Middle frontal gyrus (tissue), 1 donor: Measurements from ENCODE around the gene LEMD1.
A peak's percentile ranks its signal among the peaks of the same experiment; 100 is the strongest.

Experiments
- DNase-seq: peaks from one replicate; pipeline ENCODE4 v3.0.0-alpha.2; 2015; ENCODE audit warnings: low spot score; ENCODE audit errors: extremely low spot score

The LEMD1 gene

DNA sequence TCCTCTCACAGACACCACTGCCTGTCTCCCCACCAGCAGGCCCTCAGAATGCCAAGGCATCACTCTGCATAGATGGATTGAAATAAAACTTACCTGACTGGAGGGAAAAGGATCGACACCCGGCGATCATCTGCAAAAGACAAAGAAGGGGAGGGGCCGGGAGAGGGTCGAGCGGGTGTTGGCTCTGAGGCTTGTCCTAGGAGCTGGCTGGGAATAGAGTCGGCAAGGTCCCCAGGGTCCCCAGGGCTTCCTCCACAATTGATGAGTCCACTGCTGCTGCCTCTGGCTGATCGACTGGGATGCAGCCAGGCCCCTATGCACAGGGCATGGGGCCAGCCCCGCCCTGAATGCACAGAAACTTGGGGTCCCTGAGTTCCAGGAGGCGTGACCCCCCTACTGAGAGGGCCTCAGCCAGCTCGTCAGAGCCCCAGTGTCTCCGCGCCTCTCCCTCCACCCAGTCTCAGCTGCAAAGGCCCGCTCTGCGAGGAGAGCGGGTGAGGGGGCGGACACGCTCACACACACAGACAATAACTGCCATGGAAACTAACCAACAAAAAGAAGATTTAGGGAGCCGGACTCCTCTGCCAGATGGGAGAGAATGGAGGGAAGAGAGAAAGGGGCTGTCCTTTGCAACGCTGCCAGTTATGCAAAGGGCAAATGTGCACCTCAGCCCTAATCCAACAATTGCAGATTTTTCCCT is 65.3 kb downstream of the LEMD1 start, which contains the start of gene KLHDC8A:
TSS of gene KLHDC8A (minus strand) at position 483 of the 700 bp plus-strand sequence. CDS start 13,318 bp downstream, outside the sequence.
- DNase-seq, result no peak

DNA sequence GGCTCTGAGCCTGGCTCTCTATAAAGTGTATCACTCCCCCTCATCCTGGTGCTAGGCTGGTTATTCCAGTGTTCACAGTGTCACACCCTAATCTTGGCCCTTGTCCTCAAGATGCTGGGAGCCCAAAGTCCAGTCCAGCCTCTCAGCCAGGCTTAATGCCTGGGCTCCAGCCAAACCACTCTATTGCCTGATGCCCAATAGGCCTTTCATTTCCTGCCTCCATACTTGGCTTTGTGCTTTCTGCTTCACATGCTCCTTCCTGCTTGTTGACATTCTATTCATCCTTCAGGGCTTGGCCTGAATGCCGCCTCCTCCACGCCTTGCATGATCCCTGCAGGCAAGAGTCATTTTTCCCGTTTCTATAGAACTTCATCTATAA is 66.8 kb downstream of the LEMD1 start:
- DNase-seq, result no peak

DNA sequence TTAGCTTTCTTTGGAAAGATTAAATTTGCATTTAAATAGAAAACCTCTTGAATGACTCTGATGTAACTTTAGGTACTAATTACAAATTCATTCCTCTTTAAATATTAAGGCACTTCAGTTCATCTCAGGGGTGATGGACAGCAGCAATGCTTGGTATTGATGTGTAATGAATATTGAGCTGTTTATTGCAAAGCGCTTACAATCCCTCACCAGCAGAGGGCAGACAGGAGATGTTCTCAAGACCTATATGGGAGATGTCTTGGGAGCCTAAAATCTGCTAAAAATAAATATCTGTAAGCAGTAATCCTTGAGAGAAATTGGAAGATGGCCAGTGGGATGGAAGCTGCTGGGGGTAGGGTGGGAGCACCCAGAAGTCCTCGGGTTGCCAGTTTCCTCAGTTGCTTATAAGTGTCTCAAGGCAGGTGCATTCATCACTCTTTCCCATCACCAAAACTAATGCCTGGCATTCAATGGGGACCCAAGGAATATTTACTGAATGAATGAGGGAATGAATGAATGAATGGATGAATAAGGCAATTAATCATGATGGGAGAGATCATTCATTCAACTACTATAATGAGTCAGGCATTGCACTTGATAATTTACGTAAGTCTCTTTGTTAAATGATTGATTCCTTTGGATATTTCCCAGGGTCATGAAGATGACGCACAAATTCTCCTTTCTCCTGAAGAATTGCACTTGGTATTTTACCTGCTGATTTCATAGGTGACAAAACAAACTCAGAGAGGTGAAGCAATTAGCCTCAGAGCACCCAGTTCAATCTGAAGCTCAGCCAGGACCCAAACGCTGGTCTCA is 67.4 kb downstream of the LEMD1 start:
- peak; percentile 63 for DNase-seq

DNA sequence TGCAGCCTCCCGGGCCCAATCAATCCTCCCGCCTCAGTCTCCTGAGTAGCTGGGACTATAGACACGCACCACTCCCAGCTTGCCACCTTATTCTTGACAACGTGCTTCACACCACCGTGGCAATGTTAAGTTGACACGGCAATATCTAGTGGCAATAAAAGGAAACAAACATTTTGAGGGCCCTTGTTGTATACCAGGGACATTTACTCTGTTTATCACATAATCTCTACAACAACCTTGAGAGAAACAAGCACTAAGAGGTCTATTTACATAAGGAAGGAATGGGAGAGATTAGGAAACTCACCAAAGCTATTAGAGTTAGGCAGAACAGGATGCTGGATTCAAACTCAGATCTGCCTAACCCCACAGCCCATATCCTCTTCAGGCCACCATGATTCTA is 68.2 kb downstream of the LEMD1 start:
- no peak for DNase-seq

DNA sequence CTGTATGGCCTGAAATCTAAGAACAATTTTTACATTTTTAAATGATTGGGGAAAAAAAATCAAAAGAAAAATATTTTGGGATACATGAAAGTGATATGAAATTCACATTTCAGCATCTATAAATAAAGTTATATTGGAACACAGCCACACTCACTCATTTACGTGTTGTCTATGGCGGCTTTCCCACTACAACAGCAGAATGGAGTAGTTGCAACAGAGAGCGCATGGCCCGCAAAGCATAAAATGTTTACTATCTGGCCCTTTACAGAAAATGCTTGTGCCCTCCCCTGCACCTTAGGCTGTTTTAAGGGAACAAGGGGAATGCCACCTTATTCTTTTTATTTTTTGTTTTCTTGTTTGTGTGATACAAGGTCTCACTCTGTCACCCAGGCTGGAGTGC is 68.7 kb downstream of the LEMD1 start:
- no peak for DNase-seq

DNA sequence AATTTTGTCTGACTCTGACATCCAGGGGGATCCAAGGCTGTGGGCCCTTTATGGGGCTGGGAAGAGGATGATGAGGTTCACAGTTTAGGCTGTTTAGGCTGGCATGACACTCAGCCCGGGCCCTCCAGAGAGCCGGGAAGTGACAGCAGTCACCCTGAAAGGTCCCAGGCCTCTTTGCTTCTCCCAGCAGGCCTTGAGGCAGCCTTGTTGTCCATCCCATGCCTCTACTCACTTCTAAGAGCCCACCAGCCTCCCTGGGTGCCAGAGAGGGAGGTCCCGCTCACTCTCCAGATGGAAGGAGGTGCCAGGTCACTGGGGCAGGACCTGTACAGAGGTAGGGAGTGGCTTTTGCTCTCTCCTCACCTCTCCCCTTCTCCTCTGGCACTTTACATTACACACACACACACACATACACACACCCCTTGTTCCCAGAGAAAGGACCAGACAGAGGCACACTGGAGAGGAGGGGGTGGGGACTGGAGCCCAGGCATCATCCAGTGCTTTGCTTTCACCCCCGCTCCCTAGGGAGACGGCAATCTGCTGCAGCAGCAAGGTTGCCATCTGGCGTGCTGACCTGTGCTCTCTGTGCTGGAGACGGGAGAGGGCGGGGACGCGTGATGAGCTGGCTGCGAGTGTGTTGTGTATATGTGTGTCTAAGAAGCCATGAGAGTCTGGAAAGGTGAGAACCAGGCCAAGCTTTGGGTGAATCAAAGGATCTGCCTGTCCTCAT is 69.7 kb downstream of the LEMD1 start:
- DNase-seq, result no peak

DNA sequence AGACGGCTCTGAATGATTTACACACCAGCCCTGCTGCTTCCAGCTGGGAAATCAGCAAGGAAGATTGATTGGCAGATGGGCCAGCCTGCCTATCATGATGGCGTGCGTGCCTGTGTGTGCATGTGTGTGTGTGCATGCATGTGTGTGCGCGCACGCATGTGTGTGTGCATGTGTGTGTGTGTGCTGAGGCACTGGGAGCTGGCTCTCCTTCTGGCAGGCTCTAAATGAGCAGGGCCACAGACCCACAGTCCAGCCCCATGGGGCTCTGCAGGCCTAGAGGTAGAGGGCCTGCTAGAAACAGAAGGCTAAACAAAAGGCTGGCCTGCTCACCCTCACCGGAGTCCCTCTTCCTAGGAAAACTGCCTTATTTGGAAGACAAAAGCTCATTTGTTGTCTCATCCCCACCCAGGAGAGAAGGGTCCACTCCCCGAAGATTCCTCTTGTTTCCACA is 71.1 kb downstream of the LEMD1 start:
- DNase-seq, result no peak

DNA sequence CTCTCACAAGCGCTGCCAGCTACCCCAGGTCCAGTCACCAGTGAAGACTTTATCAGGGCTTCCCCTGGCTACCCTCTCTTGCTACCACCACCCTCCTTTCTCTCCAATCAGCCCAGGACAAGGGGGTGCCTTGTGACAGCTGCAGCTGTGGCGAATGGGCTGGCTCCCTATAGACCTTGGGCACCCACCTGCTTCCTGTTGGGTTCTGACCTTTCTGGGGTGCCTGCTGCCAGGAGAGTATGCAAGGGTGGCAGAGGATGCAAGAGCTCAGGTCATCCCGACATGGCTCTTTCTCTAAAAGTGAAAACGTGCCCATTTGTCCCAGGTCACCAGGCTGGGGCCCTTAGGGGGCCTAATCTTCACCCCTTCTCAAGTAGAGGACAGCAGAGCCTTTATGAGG is 71.7 kb downstream of the LEMD1 start:
- DNase-seq, result no peak

DNA sequence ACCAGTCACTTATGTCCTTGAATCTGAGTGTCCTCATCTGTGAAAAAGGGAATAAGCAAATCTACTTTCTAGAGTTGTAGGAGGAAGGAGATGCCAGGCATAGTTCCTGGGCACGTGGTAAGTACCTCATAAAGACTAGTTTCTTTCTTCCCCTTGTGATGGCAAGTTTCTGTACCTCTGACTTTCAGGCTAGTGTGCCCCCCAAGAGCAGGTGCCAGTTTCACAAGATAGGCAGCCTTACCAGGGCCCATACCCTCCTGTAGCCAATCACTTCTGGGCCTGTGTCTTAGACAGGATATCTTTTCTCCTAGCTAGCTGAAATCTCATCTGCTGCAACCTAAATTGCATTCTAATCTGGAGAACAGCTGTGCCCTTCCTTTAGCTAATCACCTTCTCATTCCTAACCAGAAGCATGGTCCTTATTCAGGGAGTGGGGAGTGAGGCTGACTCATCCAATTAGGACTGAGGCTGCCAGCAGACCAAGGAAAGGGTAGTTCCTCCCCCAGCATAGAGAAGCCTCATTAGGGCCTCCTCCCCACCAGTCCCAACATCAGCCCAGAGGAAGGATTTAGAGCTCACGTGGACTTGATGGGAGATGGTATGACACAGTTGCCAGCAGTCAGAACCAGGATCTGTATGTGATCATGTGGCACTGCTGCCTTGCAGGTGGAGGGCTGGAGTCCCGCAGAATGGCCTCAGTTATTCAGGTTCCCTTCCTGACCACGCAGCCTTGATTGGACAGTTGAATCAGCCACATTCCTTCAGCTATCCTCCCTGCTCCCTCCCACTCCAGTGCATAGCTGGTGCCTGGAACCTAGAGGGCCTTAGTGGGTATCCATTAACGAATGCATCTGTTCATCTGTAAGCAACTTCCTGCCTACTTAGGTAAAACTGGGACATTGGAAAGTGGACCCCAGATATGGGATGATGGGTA is 73.0 kb downstream of the LEMD1 start:
- DNase-seq, result no peak

DNA sequence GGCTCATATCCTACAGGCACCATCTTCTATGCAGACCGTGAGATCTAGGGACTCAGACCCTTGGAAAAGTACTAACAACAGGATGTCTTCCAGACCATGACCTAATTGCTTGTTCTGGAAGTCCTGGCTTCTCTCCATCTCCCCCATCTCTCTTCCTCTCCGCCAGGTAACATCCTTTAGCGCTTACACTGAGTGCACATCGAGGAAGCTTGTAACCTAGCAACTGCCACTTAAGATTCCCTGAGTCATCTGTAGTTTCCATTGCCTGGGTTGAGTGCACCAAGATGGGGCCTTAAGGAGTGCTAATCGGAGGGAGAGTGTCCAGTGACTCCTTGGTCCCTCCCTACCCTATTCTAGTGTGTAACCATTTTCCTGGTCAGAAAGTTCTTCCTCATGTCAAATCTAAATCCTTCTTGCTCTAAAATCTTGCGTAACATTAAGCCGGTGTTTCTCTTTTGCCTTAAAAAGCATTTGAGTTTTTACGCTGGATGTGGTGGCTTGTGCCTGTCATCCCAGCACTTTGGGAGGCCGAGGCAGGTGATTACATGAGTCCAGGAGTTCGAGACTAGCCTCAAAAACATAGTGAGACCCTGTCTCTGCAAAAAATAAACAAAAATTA is 74.8 kb downstream of the LEMD1 start:
- DNase-seq, result no peak

DNA sequence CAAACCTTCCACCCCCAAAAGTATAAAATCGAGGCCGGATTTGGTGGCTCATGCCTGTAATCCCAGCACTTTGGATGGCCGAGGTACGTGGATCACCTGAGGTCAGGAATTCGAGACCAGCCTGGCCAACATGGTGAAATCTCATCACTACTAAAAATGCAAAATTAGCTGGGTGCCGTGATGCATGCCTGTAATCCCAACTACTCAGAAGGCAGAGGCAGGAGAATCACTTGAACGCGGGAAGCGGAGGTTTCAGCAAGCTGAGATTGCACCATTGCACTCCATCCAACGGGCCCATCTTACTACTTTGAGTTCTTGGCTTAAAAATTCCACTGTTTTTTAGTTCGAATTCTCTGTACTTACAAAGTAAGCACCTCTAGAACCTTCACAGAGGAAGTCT is 76.1 kb downstream of the LEMD1 start:
- DNase-seq, result no peak

DNA sequence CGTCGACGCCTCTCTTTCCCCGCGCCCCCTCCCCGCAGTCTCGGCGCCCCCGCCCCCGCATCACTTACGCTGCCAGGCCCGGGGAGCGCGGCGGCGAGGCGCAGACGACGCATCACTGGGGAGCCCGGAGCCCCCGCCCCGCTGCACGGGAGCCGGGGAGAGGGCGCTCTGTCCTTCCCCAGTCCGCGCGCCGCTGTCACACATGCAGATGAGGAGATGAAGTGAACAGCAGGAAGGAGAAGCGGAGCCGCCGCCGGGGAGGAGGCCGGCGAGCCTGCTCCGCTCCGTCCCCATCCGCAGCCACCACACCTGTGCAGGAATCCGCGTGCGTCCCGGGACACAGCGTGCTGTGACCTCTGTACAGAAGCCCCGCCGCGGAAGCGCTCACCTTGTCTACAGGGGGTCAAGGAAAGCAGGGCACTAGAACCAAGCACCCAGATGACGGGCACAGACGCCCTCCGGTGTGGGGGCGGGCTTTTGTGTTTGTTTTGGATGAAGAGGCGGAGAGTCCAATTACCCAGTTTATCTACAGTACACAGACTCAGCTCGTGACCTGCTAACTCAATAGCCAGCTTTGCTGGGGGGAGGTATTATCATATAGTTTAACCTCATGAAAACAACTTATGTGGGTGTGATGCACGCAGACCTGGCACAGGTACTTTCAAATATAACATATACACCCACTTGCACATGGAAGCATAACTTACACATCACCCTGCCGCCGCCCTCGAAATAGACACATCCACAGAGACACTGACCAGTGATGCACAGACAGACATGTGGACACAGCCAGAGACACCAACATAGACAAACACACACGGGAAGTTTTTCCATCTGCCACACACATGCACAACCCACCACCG is 77.6 kb downstream of the LEMD1 start:
- no peak for DNase-seq

DNA sequence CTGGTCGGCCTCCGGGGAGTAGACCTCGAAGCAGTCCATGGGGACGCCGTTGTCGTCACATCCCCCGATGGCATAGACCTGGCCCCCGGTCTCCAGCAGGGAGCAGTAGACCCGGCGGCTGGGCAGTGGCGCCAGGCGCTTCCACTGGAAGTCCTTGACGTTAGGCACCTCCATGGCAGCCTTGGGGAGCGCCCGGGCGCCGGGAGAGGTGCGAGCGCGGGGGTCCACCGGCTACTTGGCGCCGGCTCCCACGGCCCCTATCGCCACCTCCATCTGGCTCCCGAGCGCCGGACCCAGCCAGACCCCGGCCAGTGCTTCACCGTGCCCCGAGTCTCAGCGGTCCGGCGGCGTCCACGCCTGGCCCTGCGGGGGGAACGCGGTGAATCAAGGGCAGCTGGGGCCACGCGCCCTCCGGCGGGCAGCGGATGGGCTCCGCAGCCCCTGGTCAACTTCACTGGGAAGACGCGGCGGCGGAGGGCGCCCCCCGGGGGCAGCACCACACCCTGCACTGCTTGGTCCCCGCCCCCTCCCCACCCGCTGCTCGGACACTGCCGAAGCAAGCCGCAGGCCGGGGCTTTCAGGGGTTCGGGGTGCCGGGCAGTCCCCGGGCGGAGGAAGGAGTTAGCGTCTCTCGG is 78.3 kb downstream of the LEMD1 start:
- no peak for DNase-seq

DNA sequence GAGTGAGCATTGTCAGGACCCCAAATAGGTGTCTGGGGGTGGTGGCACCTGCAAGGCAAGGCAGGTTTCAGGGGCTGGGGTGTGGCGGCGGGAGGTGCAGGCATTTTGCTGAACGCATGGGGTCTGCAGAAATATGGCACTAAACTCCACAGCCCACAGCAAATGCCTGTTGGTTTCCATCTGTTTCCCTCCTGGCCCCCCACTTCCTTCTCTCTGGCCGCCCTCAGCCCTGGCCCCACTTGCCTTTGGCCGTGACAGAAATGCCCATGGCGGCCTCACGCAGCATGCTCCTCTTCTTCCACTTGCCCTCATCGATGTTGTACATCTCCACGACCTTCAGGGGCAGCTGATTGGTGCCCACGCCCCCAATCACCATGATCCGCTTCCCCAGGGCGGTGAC is 78.9 kb downstream of the LEMD1 start:
- no peak for DNase-seq

DNA sequence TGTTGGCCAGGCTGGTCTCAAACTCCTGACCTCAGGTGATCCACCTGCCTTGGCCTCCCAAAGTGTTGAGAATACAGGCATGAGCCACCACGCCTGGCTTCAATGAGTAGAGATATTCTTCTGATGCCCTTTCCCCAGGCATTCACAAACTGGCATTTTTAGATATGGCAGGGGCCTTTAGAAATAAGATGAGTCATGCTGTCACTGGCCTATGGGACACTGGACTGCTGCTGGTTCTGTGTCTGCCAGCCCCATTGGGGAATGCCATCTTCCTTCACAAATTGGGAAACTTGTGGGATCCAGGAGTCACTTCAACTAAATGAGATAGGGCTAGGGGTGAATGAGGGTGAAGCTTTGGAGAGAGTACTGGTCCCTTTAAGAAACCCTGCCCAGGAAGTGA is 81.2 kb downstream of the LEMD1 start:
- DNase-seq, result no peak

DNA sequence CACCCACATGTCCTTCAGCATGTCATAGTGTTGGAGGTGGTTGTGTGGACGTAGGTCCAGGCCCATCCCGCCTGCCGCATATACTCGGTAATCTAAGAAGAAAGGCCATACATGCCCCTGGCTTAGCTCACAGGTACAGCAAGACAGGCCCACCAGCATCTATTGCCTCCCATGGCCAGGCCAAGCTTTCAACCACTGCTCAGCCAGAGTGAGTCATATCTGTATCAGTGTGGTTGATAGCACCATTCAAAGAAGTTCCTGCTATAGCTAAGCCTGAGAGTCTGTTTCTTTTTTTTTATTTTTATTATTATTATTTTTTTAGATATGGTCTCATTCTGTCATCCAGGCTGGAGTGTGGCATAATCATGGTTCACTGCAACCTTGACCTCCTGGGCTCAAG is 82.1 kb downstream of the LEMD1 start:
- DNase-seq, result no peak

DNA sequence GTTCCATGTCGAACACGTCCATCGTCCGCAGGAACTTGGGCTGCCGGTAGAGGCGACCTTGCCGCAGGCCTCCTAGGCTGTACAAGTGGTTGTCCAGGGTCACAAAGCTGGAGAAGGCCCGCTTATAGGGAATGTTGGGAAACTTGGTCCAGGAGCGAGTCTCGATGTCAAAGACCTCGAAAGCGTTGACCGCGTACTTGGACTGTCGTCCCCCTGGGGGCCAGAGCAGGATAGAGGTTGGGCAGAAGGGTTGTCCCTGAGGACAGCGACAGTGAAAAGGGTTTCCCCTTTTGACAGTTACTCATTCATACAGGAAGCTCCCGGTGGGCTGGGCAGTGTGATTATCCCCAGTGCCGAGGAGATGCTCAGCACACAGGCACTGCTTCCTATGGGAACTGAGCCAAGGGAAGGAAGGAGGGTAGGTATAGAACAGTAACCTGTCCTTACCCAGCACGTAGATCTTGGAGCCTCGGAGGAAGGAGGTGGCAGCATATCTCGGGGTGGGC is 82.6 kb downstream of the LEMD1 start:
- no peak for DNase-seq

DNA sequence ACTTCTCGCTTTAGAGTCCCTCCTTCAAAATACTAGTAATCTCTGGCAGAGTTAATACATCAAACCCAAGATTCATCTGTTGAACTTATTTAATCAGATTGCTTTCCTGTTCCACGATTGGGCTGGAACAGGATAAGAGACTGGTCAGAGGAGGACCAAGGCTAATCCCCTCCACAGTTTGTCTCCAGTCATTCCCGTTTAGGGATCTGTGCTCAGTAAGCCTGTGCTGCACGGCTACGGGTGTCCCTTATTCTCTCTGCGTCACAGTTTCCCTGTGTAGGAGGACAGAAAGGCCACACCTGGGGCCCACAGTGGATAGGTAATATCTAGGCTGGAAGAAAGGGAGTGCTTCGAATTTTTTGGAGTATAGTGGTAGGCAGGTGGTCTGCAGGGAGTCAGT is 83.8 kb downstream of the LEMD1 start:
- no peak for DNase-seq

DNA sequence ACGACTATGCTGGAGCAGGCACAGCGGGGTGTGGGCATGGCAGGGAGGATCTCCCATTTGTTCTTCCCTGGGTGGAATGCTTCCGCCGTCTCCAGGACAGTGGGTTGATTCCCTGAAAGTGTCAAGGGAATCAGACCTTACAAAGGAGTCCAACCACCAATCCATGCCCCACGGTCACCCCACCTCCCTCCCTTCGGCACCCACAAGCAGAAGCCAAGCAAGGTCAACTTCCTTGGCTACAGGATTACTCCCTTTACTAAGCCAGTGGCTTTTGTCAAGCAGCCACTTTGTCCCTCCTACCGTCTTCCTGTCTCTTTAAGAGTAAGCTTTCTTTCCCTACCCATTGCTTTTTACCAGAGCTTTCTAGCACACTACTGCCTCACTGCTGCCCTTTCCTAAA is 84.4 kb downstream of the LEMD1 start:
- DNase-seq, result no peak
